Retinal pigment epithelial cell (primary cell): ENCODE measurements around the gene TBATA.

Experiments used
- DNase-seq: peaks from one replicate; pipeline ENCODE4 v3.0.0-alpha.2; 2010; ENCODE audit warnings: low read depth
- H3K4me3 ChIP-seq: 2 replicates; pipeline ENCODE4 v1.5.1; 2011; ENCODE audit warnings: mild to moderate bottlenecking, low read length, control low read depth, moderate library complexity
- CTCF ChIP-seq: conservative IDR thresholded peaks from 2 replicates; pipeline ENCODE4 v1.5.1; 2011; ENCODE audit warnings: low read depth, low read length, control low read depth, inconsistent platforms

The TBATA gene

GRCh38 chr10:70763567-70763966 is 21.6 kb downstream of the TBATA start:
- no peak overlapping the region for H3K4me3 ChIP-seq
- no peak for DNase-seq
- TF ChIP-seq CTCF, result no peak

- TF ChIP-seq CTCF, result no peak
- H3K4me3 ChIP-seq, result no peak overlapping the region
- no peak for DNase-seq
Observed at GRCh38 chr10:70762441-70763175, 22.6 kb downstream of the TBATA start.

DNA sequence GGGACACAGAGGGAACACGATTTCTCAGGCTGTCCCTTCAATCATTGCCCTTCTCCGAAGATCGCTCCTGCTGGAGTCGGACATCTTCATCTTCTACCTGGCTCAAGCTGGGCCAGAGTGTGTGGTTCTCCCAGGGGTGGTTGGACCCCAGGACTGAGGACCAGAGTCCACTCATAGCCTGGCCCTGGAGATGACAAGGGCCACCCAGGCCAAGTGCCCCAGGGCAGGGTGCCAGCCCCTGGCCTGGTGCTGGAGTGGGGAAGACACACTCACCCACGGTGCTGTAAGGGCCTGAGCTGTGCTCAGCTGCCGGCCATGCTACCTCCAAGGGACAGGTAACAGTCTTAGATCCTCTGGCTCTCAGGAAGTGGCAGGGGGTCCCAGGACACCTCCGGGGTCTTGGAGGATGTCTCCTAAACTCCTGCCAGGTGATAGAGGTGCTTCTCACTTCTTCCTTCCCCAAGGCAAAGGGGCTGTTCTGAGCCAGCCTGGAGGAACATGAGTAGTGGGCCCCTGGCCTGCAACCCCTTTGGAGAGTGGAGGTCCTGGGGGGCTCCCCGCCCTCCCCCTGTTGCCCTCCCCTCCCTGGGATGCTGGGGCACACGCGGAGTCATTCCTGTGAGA is 23.3 kb downstream of the TBATA start:
- no peak for DNase-seq
- no peak overlapping the region for H3K4me3 ChIP-seq
- no peak for TF ChIP-seq CTCF

DNA sequence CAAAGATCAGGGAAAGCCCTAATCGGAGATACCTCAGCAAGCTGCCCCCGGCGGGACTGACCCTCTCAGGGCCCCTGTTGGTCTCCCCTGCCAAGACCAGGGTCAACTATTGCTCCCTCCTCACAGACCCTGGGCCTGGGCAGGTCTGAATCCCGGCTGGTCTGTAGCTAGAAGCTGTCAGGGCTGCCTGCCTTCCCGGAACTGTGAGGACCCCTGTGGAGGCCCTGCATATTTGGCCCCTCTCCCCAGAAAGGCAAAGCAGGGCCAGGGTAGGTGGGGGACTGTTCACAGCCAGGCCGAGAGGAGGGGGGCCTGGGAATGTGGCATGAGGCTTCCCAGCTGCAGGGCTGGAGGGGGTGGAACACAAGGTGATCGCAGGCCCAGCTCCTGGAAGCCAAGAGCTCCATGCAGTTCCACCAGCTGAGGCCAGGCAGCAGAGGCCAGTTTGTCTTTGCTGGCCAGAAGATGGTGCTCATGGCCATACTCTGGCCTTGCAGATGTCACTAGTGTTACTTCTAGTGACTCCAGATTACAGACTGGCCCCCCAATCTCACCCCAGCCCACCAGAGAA is 24.1 kb downstream of the TBATA start:
- TF ChIP-seq CTCF, result no peak
- no peak overlapping the region for H3K4me3 ChIP-seq
- no peak for DNase-seq

DNA sequence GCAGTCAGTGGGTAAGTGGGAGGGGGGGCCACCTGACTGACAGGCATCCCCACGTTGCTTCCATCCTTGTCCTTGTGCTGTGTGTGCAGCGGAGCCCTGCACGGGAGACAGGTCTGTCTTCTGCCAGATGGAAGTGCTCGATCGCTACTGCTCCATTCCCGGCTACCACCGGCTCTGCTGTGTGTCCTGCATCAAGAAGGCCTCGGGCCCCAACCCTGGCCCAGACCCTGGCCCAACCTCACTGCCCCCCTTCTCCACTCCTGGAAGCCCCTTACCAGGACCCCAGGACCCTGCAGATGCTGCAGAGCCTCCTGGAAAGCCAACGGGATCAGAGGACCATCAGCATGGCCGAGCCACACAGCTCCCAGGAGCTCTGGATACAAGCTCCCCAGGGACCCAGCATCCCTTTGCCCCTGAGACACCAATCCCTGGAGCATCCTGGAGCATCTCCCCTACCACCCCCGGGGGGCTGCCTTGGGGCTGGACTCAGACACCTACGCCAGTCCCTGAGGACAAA is 24.8 kb downstream of the TBATA start:
- DNase-seq, result no peak
- no peak for TF ChIP-seq CTCF
- no peak overlapping the region for H3K4me3 ChIP-seq

GRCh38 chr10:70759781-70760180 is 25.4 kb downstream of the TBATA start:
- no peak overlapping the region for H3K4me3 ChIP-seq
- no peak for TF ChIP-seq CTCF
- no peak for DNase-seq
